ENCODE results near the gene SHC2.
A peak's percentile ranks its signal among the peaks of the same experiment; 100 is the strongest.

Gene SHC2, protein sequence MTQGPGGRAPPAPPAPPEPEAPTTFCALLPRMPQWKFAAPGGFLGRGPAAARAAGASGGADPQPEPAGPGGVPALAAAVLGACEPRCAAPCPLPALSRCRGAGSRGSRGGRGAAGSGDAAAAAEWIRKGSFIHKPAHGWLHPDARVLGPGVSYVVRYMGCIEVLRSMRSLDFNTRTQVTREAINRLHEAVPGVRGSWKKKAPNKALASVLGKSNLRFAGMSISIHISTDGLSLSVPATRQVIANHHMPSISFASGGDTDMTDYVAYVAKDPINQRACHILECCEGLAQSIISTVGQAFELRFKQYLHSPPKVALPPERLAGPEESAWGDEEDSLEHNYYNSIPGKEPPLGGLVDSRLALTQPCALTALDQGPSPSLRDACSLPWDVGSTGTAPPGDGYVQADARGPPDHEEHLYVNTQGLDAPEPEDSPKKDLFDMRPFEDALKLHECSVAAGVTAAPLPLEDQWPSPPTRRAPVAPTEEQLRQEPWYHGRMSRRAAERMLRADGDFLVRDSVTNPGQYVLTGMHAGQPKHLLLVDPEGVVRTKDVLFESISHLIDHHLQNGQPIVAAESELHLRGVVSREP

DNA sequence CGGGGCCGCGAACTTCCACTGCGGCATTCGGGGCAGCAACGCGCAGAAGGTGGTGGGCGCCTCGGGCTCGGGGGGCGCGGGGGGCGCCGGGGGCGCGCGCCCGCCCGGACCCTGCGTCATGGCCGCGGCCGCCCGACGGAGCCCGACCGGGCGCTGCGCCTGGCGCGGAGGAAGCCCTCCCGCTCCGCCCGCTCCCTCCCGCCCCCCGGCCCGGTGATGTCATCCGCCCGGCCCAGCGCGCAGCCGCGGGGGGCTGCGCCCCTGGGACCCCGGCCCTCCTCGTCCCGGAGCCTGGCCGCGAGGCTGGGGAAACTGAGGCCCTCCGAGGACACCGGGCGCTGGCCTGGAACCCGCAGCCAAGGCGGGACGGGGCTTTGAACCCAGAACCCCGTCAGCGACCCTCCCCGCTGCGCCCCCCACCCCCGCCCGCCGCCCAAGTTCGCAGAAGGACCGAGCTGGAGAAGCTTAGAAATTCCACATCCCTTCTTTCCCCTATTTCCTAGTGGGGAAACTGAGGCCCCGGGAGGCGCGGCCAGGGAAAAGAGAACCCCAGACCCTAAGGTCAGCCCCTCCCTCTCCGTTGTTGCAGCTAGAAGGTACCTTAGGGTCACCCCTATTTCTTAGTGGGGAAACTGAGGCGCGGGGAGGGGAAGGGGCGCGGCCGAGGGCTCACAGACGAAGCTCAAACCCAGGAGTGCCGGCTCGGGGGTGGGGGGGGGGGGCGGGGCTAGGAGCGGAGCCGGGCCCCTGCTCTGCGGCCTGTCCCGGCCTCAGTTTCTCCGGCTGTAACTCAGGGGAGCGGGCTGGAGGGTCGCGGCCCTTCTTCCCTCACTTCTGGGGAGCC lies at the start of gene SHC2:
SHC2 (minus strand) TSS at position 157 of the 844 bp plus-strand sequence; CDS start at position 120, 37 bp downstream.
- peak within 1 kb of the TSS; percentile 58 for H3K4me3 Mint-ChIP-seq
- H3K36me3 Mint-ChIP-seq: no peaks in the 10 kb centered on the region
- no peak for ATAC-seq
- H3K27ac Mint-ChIP-seq: no peak within 1 kb of the TSS
- H3K4me1 Mint-ChIP-seq: peaks cover 5% of the 10 kb centered on the region
- DNase-seq (ENCODE audit: low spot score in 2 of 2): no peak
- peaks cover 3% of the 10 kb centered on the region for H3K9me3 Mint-ChIP-seq

DNA sequence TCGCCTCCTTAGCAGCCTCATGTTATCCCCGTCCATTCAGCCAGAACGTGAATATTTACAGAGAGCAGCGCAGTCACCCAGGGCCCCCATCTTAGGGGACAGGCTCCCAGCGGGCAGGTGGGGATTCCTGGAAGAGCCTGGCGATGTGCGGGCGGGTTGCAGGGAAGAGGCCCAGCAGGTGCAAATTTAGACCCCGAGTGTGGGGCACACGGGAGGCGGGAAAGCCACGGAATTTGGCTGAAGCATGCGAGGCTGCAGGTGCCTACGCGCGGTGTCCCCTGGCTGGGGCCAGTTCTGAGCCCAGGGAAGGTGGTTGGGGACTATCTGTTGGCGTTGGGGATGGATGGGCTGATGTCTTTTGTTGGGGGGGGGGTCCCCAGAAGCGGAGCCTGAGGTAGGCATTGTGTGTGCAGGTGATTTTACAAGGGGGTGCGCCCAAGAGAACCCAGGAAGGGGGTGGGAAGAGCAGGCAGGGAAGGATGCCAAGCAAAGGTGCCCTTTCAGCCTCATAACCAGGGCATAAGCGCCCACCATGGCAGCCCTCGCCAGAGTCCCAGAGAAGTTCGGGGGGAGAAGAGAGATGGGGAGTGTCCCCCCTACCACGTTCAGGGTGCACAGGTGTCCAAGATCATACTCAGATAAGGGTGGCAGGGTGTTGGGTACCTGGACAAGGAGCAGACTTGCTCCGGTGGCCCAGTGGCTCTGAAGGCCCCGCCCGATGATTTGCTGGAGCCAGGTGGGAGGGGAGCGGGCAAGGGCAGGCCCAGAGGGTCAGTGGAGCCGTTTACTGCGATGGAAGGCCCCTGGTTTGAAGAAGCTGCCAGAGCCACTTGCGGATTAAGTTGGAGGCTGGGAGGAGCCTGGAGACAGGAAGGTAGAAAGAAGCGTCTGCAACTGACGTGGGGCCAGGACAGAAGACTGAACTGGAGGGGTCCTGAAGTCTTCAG lies 47.6 kb upstream of the SHC2 start:
- ATAC-seq: no peak
- Mint-ChIP-seq H3K27ac (peak overlapping the region; percentile 100), H3K4me1 (peaks cover 44% of the 10 kb centered on the region), H3K36me3 (peaks cover 32% of the 10 kb centered on the region), H3K9me3 (no peaks in the 10 kb centered on the region), H3K4me3 (peak overlapping the region; percentile 91)
- DNase-seq (ENCODE audit: low spot score in 2 of 2): no peak

DNA sequence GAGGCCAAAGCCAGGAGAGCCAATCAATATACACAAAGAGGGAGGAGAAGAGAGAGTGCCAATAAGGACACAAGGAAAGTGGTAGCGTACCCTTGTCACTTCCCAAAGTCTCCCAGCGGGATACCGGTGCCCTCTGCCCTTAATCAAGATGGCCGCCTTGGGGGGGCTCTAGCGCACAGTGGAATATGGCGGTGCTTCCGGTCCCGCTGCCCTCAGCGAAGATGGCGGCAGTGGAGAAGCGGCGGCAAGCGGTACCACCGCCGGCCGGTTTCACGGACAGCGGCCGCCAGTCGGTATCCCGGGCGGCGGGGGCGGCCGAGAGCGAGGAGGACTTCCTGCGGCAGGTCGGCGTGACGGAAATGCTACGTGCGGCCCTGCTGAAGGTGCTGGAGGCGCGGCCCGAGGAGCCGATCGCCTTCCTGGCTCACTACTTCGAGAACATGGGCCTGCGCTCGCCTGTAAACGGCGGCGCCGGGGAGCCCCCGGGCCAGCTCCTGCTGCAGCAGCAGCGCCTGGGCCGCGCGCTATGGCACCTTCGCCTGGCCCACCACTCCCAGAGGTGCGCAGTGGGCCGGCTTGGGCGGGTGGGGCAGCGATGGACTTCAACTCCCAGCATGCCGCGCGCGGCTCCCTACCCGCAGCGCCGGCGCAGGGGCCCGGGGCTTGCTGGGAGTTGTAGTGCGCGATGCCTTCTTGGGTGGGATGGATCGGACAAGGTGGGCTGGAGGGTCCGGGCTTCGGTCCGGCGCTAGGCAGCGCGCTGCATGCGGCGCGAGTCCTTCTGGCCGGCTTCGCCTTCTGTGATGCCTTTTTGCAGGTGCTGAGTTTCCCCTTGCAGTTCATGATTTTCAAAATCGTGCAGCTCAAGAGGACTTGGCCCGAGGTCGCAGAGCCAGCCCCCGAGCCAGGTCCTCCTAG lies 46.7 kb upstream of the SHC2 start, which contains the start of gene TPGS1:
TPGS1 (plus strand) TSS at position 212 of the 918 bp plus-strand sequence; CDS start at position 222, 10 bp downstream.
- peak within 1 kb of the TSS; percentile 100 for H3K27ac Mint-ChIP-seq
- H3K4me3 Mint-ChIP-seq: peak within 1 kb of the TSS; percentile 91
- H3K9me3 Mint-ChIP-seq: no peaks in the 10 kb centered on the region
- peaks cover 44% of the 10 kb centered on the region for H3K4me1 Mint-ChIP-seq
- ATAC-seq (peak; percentile 72), DNase-seq (ENCODE audit: low spot score in 2 of 2) (peak; percentile 70 to 89)
- H3K36me3 Mint-ChIP-seq: peaks cover 32% of the 10 kb centered on the region

DNA sequence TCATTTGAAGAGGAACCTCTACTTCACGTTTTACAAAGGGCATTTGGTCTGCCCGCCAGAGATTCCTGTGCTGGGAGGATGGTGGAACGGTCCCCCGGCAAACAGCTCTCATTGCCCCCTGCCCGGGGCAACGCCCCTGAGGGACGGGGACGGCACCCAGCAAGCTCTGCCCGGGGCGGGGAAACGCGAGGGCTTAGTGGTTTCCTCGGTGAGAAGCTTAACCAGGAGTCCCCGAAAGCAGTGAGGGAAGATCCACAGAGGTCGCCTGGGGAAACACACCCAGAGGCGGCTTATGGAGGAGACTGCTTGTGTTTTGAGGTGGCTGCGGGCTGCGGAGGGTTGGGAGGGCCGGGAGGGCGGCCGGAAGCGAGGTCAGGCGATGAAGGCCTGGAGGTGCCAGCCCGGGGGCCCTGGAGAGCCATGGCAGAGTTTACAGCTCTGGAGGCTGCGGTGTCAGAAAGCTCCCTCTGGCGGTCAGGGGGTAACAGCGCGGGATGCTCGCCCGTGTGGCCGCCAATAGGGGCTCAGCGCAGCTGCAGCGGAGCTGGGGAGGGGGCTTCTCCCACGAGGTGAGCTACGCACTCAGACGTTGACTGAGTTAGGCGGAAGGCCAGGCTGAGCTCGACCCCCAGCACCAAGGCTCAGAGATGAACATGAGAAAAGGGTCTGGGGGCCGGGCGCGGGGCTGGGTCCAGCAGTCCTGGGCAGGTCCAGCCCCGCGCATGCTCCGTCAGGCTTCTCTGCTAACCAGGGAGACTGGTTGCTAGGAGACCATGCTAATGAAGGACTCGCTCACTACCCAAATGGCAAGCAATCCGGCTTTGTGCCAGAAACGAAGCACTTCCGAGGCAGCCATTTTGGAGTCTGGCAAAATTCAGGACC lies 45.8 kb upstream of the SHC2 start:
- DNase-seq (ENCODE audit: low spot score in 2 of 2): peak; percentile 88 to 98
- Mint-ChIP-seq H3K4me1 (peaks cover 40% of the 10 kb centered on the region), H3K4me3 (peak overlapping the region; percentile 91)

DNA sequence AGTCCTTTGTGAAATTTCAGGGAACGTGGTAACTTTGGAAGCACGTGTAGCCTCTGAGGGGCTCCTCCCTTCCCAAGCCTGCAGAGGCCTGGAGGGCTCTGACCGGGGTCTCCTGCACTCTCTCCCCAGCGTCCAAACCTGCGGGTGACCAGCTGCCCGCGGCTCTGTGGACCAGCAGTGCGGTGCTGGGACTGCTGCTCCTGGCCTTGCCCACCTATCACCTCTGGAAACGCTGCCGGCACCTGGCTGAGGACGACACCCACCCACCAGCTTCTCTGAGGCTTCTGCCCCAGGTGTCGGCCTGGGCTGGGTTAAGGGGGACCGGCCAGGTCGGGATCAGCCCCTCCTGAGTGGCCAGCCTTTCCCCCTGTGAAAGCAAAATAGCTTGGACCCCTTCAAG lies 43.8 kb upstream of the SHC2 start:
- Mint-ChIP-seq H3K4me1 (peaks cover 24% of the 10 kb centered on the region), H3K9me3 (no peaks in the 10 kb centered on the region), H3K27ac (no peak overlapping the region), H3K36me3 (peaks cover 20% of the 10 kb centered on the region), H3K4me3 (no peak overlapping the region)
- DNase-seq (ENCODE audit: low spot score in 2 of 2) (no peak), ATAC-seq (no peak)

More for the DNA sequence above, 45.8 kb upstream of the SHC2 start:
- peak; percentile 83 for ATAC-seq
- Mint-ChIP-seq H3K36me3 (peaks cover 32% of the 10 kb centered on the region), H3K27ac (peak overlapping the region; percentile 100), H3K9me3 (no peaks in the 10 kb centered on the region)

DNA sequence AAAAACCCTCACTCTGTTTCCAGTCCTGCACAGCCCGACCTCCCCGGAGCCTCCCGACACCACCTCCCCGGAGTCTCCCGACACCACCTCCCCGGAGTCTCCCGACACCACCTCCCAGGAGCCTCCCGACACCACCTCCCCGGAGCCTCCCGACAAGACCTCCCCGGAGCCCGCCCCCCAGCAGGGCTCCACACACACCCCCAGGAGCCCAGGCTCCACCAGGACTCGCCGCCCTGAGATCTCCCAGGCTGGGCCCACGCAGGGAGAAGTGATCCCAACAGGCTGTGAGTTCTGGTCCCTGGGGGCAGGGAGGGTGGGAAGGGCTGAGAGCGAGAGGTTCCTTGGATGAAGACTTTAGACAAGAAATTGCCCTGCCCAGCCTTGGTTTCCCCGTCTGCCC lies 40.8 kb upstream of the SHC2 start:
- H3K4me3 Mint-ChIP-seq: no peak overlapping the region
- H3K27ac Mint-ChIP-seq: no peak overlapping the region
- no peaks in the 10 kb centered on the region for H3K9me3 Mint-ChIP-seq
- peaks cover 21% of the 10 kb centered on the region for H3K36me3 Mint-ChIP-seq
- ATAC-seq (no peak), DNase-seq (ENCODE audit: low spot score in 2 of 2) (no peak)
- H3K4me1 Mint-ChIP-seq: peaks cover 5% of the 10 kb centered on the region

DNA sequence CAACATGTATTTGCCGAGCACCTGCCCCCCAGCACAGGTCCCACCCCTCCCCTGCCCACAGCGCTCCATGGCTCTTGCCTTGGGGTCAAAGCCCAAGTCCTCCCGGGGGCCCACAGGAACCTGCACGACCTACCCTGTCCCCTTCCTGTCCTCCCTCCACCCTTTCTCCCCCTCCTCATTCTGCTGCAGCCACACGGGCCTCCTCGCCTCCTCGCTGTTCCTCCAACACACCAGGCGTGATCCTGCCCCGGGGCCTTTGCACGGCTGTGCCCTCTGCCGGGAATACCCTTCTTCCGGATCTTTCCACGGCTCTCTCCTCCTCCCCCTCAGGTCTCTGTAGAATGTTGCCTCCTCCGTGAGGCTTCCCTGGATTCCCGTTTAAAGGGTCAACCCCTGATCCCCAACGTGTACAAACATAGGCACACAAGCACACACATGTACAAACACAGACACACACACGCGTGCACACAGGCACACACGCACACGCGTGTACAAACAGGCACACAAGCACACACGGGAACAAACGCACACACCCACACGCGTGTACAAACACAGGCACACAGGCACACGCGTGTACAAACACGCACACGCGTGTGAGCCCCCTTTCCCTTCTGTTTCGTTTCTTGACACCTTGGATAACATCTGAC lies 38.3 kb upstream of the SHC2 start:
- ATAC-seq (no peak), DNase-seq (ENCODE audit: low spot score in 2 of 2) (no peak)
- no peaks in the 10 kb centered on the region for H3K4me1 Mint-ChIP-seq
- no peak overlapping the region for H3K27ac Mint-ChIP-seq
- H3K4me3 Mint-ChIP-seq: no peak overlapping the region
- peaks cover 16% of the 10 kb centered on the region for H3K36me3 Mint-ChIP-seq
- H3K9me3 Mint-ChIP-seq: no peaks in the 10 kb centered on the region

DNA sequence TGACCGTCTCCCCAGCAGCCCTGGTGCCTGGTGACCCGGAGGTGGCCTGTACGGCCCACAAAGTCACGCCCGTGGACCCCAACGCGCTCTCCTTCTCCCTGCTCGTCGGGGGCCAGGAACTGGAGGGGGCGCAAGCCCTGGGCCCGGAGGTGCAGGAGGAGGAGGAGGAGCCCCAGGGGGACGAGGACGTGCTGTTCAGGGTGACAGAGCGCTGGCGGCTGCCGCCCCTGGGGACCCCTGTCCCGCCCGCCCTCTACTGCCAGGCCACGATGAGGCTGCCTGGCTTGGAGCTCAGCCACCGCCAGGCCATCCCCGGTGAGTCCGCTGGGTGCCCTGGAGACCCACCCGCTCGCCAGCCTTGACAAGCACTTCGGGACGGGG lies 37.7 kb upstream of the SHC2 start:
- peaks cover 16% of the 10 kb centered on the region for H3K36me3 Mint-ChIP-seq
- no peak for DNase-seq (ENCODE audit: low spot score in 2 of 2)
- H3K4me1 Mint-ChIP-seq: peaks cover 6% of the 10 kb centered on the region
- peak overlapping the region; percentile 17 for H3K4me3 Mint-ChIP-seq
- no peaks in the 10 kb centered on the region for H3K9me3 Mint-ChIP-seq
- H3K27ac Mint-ChIP-seq: no peak overlapping the region
- ATAC-seq: peak; percentile 27

DNA sequence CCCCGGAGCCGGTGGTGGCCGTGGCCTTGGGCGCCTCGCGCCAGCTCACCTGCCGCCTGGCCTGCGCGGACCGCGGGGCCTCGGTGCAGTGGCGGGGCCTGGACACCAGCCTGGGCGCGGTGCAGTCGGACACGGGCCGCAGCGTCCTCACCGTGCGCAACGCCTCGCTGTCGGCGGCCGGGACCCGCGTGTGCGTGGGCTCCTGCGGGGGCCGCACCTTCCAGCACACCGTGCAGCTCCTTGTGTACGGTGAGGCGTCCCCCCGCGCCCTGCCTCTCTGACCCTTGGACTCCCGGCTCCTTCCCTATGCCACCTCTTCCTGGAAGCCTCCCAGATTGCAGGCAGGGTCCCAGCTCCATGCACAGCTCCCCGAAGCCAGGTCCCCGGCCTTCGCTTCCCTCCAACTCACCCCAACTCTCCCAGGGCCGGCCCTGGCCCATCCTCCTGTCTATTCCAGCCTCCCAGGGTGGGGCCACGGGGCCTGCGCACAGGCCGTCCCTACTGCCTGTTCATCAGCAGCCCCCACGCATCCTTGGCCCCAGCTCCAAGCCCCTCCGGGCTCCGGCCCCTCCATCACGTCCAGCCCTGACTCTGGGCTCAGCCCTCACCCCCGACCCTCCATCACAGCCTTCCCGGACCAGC lies 37.2 kb upstream of the SHC2 start:
- H3K27ac Mint-ChIP-seq: no peak overlapping the region
- peak; percentile 39 for ATAC-seq
- DNase-seq (ENCODE audit: low spot score in 2 of 2): no peak
- no peaks in the 10 kb centered on the region for H3K9me3 Mint-ChIP-seq
- peak overlapping the region; percentile 17 for H3K4me3 Mint-ChIP-seq
- H3K36me3 Mint-ChIP-seq: peaks cover 18% of the 10 kb centered on the region
- peaks cover 9% of the 10 kb centered on the region for H3K4me1 Mint-ChIP-seq

DNA sequence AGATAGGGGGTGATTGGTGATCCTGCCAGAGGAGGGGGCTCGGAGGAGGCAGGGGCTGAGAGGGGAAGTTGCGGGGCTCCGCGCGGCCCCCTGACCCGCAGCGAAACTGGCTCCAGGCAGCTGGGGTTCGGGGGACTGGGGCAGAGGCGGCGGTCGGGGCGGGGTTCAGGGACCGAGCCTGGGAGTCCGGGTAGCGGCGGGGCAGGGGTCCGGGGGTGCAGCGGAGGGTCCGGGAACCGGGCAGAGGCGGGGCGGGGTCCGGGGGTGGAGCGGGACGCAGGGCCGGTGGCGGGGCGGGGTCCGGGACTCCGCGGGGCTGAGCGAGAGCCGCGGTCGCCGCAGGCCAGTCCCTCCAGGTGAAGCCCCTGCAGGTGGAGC lies 36.6 kb upstream of the SHC2 start:
- no peak for DNase-seq (ENCODE audit: low spot score in 2 of 2)
- H3K36me3 Mint-ChIP-seq: peaks cover 21% of the 10 kb centered on the region
- ATAC-seq: peak; percentile 6
- no peaks in the 10 kb centered on the region for H3K9me3 Mint-ChIP-seq
- no peak overlapping the region for H3K4me3 Mint-ChIP-seq
- H3K4me1 Mint-ChIP-seq: peaks cover 12% of the 10 kb centered on the region
- H3K27ac Mint-ChIP-seq: no peak overlapping the region

DNA sequence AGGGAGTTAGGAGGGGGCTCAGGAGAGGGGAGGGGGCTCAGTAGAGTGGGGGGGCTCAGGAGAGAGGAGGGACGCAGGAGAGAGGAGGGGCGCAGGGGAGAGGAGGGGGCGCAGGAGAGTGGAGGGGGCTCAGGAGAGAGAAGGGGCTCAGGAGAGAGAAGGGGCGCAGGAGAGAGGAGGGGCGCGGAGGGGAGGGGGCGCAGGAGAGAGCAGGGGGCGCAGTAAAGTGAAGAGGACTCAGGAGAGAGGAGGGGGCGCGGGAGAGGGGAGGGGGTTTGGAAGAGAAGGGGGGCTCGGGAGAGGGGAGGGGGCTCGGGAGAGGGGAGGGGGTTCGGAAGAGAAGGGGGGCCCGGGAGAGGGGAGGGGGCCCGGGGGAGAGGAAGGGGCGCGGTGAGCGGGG lies 36.2 kb upstream of the SHC2 start:
- ATAC-seq: no peak
- no peaks in the 10 kb centered on the region for H3K9me3 Mint-ChIP-seq
- H3K4me3 Mint-ChIP-seq: no peak overlapping the region
- peaks cover 21% of the 10 kb centered on the region for H3K36me3 Mint-ChIP-seq
- no peak for DNase-seq (ENCODE audit: low spot score in 2 of 2)
- H3K27ac Mint-ChIP-seq: no peak overlapping the region
- H3K4me1 Mint-ChIP-seq: peaks cover 12% of the 10 kb centered on the region

DNA sequence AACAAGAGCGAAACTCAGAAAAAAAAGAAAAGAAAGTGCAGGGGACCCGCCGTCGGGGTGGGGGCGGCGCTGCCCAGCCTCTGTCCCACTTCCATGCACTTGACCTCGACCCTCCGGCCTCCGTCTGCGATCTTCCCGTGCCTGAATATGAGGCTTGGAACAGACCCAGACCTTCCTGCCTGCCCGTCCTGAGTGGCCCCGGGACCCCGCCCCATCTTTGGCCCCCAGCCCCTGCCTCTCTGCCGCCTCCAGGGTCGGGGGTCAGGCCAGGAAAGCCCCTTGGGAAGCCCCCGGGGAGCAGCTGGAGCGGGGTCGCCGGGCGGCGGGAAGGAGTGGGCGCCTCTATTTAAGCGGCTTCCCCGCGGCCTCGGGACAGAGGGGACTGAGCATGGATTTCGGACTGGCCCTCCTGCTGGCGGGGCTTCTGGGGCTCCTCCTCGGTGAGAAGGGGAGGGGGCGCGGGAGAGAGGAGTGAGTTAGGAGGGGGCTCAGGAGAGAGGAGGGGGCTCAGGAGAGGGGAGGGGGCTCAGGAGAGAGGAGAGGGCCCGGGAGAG lies 35.4 kb upstream of the SHC2 start, which contains the start of gene MADCAM1:
MADCAM1 (plus strand) TSS at position 375 of the 554 bp plus-strand sequence; CDS start at position 389, 14 bp downstream.
- no peaks in the 10 kb centered on the region for H3K9me3 Mint-ChIP-seq
- H3K27ac Mint-ChIP-seq: no peak within 1 kb of the TSS
- ATAC-seq (no peak), DNase-seq (ENCODE audit: low spot score in 2 of 2) (no peak)
- peaks cover 21% of the 10 kb centered on the region for H3K36me3 Mint-ChIP-seq
- no peak within 1 kb of the TSS for H3K4me3 Mint-ChIP-seq
- H3K4me1 Mint-ChIP-seq: peaks cover 12% of the 10 kb centered on the region
